H9 (cell line): ENCODE measurements around the gene WFIKKN1. TPM values are rescaled to one million over a fixed set of nuclear protein-coding genes. Genes with fewer than 3 reads are reported as not detected.
A peak's percentile ranks its signal among the peaks of the same experiment; 100 is the strongest.

ENCODE experiments used
- DNase-seq: peaks from one replicate; pipeline ENCODE4 v3.0.0-alpha.2; 2017
- H2AFZ ChIP-seq: one replicate; pipeline ENCODE4 v1.6.1; 2013; ENCODE audit warnings: mild to moderate bottlenecking, low read length, control low read depth, moderate library complexity
- H2AK5ac ChIP-seq: 2 replicates; pipeline ENCODE4 v1.6.1; 2013; ENCODE audit warnings: low read length, control low read depth, mixed read lengths; ENCODE audit not compliant: insufficient read length
- H2BK120ac ChIP-seq: one replicate; pipeline ENCODE4 v1.6.1; 2013; ENCODE audit warnings: low read depth, mild to moderate bottlenecking, low read length, control low read depth, inconsistent platforms; ENCODE audit not compliant: poor library complexity, severe bottlenecking
- H2BK12ac ChIP-seq: 2 replicates; pipeline ENCODE4 v1.6.1; 2013; ENCODE audit warnings: low read length, control low read depth, mixed read lengths, low read depth; ENCODE audit not compliant: insufficient read length
- H2BK15ac ChIP-seq: 2 replicates; pipeline ENCODE4 v1.6.1; 2013; ENCODE audit warnings: low read depth, low read length, control low read depth
- H2BK20ac ChIP-seq: one replicate; pipeline ENCODE4 v1.6.1; 2013; ENCODE audit warnings: low read depth, mild to moderate bottlenecking, low read length, control low read depth, inconsistent platforms; ENCODE audit not compliant: poor library complexity, severe bottlenecking
- H2BK5ac ChIP-seq: 2 replicates; pipeline ENCODE4 v1.6.1; 2013; ENCODE audit warnings: low read length, control low read depth, mixed read lengths; ENCODE audit not compliant: insufficient read length
- H3K14ac ChIP-seq: 2 replicates; pipeline ENCODE4 v1.6.1; 2013; ENCODE audit warnings: low read length, control low read depth; ENCODE audit not compliant: insufficient read depth
- H3K18ac ChIP-seq: 2 replicates; pipeline ENCODE4 v1.6.1; 2013; ENCODE audit warnings: low read depth, mild to moderate bottlenecking, mixed read lengths, low read length, control low read depth; ENCODE audit not compliant: insufficient read length
- H3K23ac ChIP-seq: 2 replicates; pipeline ENCODE4 v1.6.1; 2013; ENCODE audit warnings: low read length, control low read depth, mixed read lengths, low read depth; ENCODE audit not compliant: insufficient read length
- H3K23me2 ChIP-seq: 2 replicates; pipeline ENCODE4 v1.6.1; 2013; ENCODE audit warnings: low read depth, mild to moderate bottlenecking, mixed read lengths, low read length, control low read depth; ENCODE audit not compliant: insufficient read length, poor library complexity, severe bottlenecking
- H3K27ac ChIP-seq: 2 replicates; pipeline ENCODE4 v1.5.1; 2013; ENCODE audit warnings: low read length, control low read depth, mixed read lengths, low read depth; ENCODE audit not compliant: insufficient read length
- H3K27me3 ChIP-seq: 2 replicates; pipeline ENCODE4 v1.6.1; 2013; ENCODE audit warnings: low read length, control low read depth, inconsistent platforms; ENCODE audit not compliant: insufficient read depth
- H3K4ac ChIP-seq: 2 replicates; pipeline ENCODE4 v1.6.1; 2013; ENCODE audit warnings: low read depth, mild to moderate bottlenecking, control low read depth, inconsistent platforms, low read length, moderate library complexity
- H3K4me1 ChIP-seq: 2 replicates; pipeline ENCODE4 v1.6.1; 2013; ENCODE audit warnings: low read length, control low read depth, inconsistent platforms; ENCODE audit not compliant: insufficient read depth
- H3K4me2 ChIP-seq: 2 replicates; pipeline ENCODE4 v1.6.1; 2013; ENCODE audit warnings: low read length, control low read depth, mixed read lengths; ENCODE audit not compliant: insufficient read length, insufficient read depth
- H3K56ac ChIP-seq: 2 replicates; pipeline ENCODE4 v1.6.1; 2013; ENCODE audit warnings: low read depth, mild to moderate bottlenecking, mixed read lengths, low read length, control low read depth; ENCODE audit not compliant: insufficient read length
- H3K79me1 ChIP-seq: 2 replicates; pipeline ENCODE4 v1.6.1; 2013; ENCODE audit warnings: low read depth, mild to moderate bottlenecking, moderate library complexity, low read length, control low read depth, inconsistent platforms; ENCODE audit not compliant: insufficient read depth, poor library complexity, severe bottlenecking
- H3K79me2 ChIP-seq: 2 replicates; pipeline ENCODE4 v1.6.1; 2013; ENCODE audit warnings: low read length, control low read depth, inconsistent platforms; ENCODE audit not compliant: insufficient read depth
- H3K9ac ChIP-seq: 2 replicates; pipeline ENCODE4 v1.6.1; 2013; ENCODE audit warnings: low read length, control low read depth, mixed read lengths; ENCODE audit not compliant: insufficient read length; ENCODE audit errors: extremely low read depth
- H3K9me3 ChIP-seq: one replicate; pipeline ENCODE4 v1.6.1; 2013; ENCODE audit warnings: low read depth, low read length, inconsistent platforms; ENCODE audit not compliant: control insufficient read depth
- H3T11ph ChIP-seq: one replicate; pipeline ENCODE4 v1.6.1; 2013; ENCODE audit warnings: mild to moderate bottlenecking, low read length, control low read depth, inconsistent platforms
- H4K20me1 ChIP-seq: one replicate; pipeline ENCODE4 v1.6.1; 2013; ENCODE audit not compliant: control insufficient read depth, insufficient read length, insufficient read depth
- H4K5ac ChIP-seq: 2 replicates; pipeline ENCODE4 v1.6.1; 2013; ENCODE audit warnings: low read depth, mild to moderate bottlenecking, mixed read lengths, low read length, control low read depth; ENCODE audit not compliant: insufficient read length
- H4K8ac ChIP-seq: replicated peaks from 2 replicates; pipeline ENCODE4 v1.6.1; 2013; ENCODE audit warnings: low read length, control low read depth, mixed read lengths, low read depth; ENCODE audit not compliant: insufficient read length
- H4K91ac ChIP-seq: 2 replicates; pipeline ENCODE4 v1.6.1; 2013; ENCODE audit warnings: low read depth, mild to moderate bottlenecking, moderate library complexity, mixed read lengths, low read length, control low read depth; ENCODE audit not compliant: insufficient read length
- H3K27ac Mint-ChIP-seq, 3 experiments: 2 replicates in 2 of 3; 3 replicates in 1 of 3; pipeline ENCODE4 v1.8.0; 2020 to 2021; ENCODE audit warnings: mixed read lengths in 3 of 3, mild to moderate bottlenecking in 1 of 3, moderate library complexity in 1 of 3
- H3K27me3 Mint-ChIP-seq: 2 replicates; pipeline ENCODE4 v1.8.0; 2021; ENCODE audit warnings: low read depth, mild to moderate bottlenecking, moderate library complexity, mixed read lengths
- H3K36me3 Mint-ChIP-seq, 3 experiments: 2 replicates in 2 of 3; 3 replicates in 1 of 3; pipeline ENCODE4 v1.8.0; 2020 to 2021; ENCODE audit warnings: low read depth in 3 of 3, mixed read lengths in 3 of 3; ENCODE audit not compliant: insufficient read depth in 1 of 3
- H3K4me1 Mint-ChIP-seq, 2 experiments: 2 replicates each; pipeline ENCODE4 v1.8.0; 2020; ENCODE audit warnings: mixed read lengths in 2 of 2
- H3K4me3 Mint-ChIP-seq, 2 experiments: 2 replicates in 1 of 2; 3 replicates in 1 of 2; pipeline ENCODE4 v1.8.0; 2020 to 2021; ENCODE audit warnings: mild to moderate bottlenecking in 2 of 2, mixed read lengths in 2 of 2, moderate library complexity in 1 of 2
- H3K9me3 Mint-ChIP-seq, 2 experiments: 2 replicates in 1 of 2; 3 replicates in 1 of 2; pipeline ENCODE4 v1.8.0; 2020; ENCODE audit warnings: mild to moderate bottlenecking in 2 of 2, mixed read lengths in 2 of 2, moderate library complexity in 1 of 2
- WGBS: extraction: QIAGEN DNeasy Blood & Tissue Kit; methylation state at CpG from one replicate; pipeline ENCODE4 v1.1.7; 2013; ENCODE audit warnings: missing lambda C conversion rate, low lambda C conversion rate, mixed read lengths; ENCODE audit not compliant: insufficient read length; ENCODE audit errors: extremely low coverage; 5-methylcytosine and 5-hydroxymethylcytosine counted together
- total RNA-seq: library from RNA; stranded (reverse); gene quantifications from 2 replicates; pipeline ENCODE4 v1.2.1, GENCODE V29; 2021
- TF ChIP-seq, protein P1 (sequence below): fragments of 200-600 bp; sonication (generic); conservative IDR thresholded peaks from 3 replicates; pipeline ENCODE4 v1.8.0; 2021; ENCODE audit warnings: antibody characterized with exemption, mild to moderate bottlenecking

Gene WFIKKN1
- total RNA-seq, 1 experiment from 2014 or later = 8.3 TPM

DNA sequence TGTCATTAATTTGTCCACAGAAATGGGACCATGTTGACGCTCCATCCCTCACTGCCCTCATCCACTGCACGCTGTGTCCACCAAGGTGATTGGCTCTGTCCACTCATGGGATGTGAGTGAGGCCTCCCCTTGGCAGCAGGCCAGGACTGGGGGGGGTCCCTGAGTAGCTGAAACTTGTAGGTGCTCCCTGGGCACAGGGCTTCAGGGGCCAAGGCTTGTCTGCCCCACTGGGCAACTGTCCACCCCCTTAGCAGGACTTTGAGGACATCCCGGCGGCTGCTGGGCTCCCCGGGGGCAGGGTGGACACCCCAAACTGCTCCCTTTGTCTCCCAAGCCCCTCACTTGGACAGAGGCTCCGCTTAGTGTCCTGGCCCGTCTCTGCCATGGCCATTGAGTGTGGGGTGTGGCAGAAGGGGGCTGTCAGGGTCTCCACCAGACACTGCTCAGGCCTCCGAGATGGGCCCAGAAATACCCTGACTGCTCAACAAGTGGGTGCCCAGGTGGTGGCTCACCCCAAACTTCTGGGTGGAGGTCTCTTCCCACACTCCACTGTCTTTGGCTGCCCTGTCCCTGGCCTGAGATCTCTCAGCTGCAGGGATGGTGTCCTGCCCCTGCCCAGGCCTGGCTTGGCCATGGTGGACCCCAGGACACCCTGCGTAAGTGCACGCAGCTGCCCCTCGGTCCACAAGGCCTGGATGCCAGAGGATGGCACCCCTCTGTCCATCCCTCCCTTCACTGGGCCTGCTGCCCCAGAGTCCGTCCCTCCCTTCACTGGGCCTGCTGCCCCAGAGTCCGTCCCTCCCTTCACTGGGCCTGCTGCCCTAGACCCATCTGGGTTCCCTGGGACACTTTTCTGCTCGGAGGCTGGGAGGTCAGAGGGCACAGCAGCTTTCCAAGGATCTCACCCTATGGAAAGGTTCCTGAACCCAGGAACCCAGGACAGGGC lies 43.9 kb upstream of the WFIKKN1 start:
- H3K4me3 Mint-ChIP-seq = peak overlapping the region; percentile 94 to 99
- Histone ChIP-seq H3K9me3 (no peaks in the 10 kb centered on the region), H3K23me2 (peaks cover 5% of the 10 kb centered on the region), H4K5ac (no peak overlapping the region), H3K4me2 (no peak overlapping the region), H3T11ph (no peak overlapping the region), H3K56ac (no peak overlapping the region), H3K27ac (no peak overlapping the region), H3K4ac (no peak overlapping the region), H3K79me2 (no peaks in the 10 kb centered on the region; the same call in 1 of the 2 replicates), H3K18ac (no peak overlapping the region), H2BK20ac (no peak overlapping the region), H3K79me1 (no peaks in the 10 kb centered on the region), H3K23ac (no peak overlapping the region), H4K20me1 (no peaks in the 10 kb centered on the region), H2BK120ac (no peak overlapping the region), H2BK15ac (no peak overlapping the region), H4K8ac (no peak overlapping the region), H2AK5ac (no peak overlapping the region), H2BK12ac (no peak overlapping the region), H3K4me1 (no peaks in the 10 kb centered on the region; the same call in 1 of the 2 replicates), H4K91ac (no peak overlapping the region), H3K27me3 (peaks cover 7% of the 10 kb centered on the region; the same call in 1 of the 2 replicates), H2BK5ac (no peak overlapping the region), H2AFZ (no peak overlapping the region), H3K14ac (no peak overlapping the region; the same call in 1 of the 2 replicates), H3K9ac (no peak overlapping the region)
- DNase-seq = no peak
- TF ChIP-seq, protein P1, sequence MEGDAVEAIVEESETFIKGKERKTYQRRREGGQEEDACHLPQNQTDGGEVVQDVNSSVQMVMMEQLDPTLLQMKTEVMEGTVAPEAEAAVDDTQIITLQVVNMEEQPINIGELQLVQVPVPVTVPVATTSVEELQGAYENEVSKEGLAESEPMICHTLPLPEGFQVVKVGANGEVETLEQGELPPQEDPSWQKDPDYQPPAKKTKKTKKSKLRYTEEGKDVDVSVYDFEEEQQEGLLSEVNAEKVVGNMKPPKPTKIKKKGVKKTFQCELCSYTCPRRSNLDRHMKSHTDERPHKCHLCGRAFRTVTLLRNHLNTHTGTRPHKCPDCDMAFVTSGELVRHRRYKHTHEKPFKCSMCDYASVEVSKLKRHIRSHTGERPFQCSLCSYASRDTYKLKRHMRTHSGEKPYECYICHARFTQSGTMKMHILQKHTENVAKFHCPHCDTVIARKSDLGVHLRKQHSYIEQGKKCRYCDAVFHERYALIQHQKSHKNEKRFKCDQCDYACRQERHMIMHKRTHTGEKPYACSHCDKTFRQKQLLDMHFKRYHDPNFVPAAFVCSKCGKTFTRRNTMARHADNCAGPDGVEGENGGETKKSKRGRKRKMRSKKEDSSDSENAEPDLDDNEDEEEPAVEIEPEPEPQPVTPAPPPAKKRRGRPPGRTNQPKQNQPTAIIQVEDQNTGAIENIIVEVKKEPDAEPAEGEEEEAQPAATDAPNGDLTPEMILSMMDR = no peak
- H3K36me3 Mint-ChIP-seq = peaks cover 0 to 4% (median 4%) of the 10 kb centered on the region in 3 experiments; a peak in 4 of 7 replicates
- peaks cover 43% of the 10 kb centered on the region for H3K27me3 Mint-ChIP-seq
- H3K27ac Mint-ChIP-seq = peak overlapping the region in 2 of 3 experiments; percentile 34 to 58; a peak in 2 of 7 replicates
- WGBS = no CpG with 5 or more reads among the region's 14 CpGs
- H3K9me3 Mint-ChIP-seq = 0 out of 5 replicates have a peak, but pooled peaks cover 0 to 3% of the 10 kb centered on the region in 2 experiments
- H3K4me1 Mint-ChIP-seq = peaks cover 14 to 29% of the 10 kb centered on the region in 2 experiments
